AG04449 (cell line): Measurements from ENCODE around the gene TNNC1.

Source experiments
- CTCF ChIA-PET: fragments of 350-600 bp; formaldehyde crosslinking; extraction: SDS; loops from one replicate; lab custom pipeline; 2021; ENCODE audit warnings: antibody characterized with exemption; lab: Yijun Ruan, JAX
- POLR2A ChIA-PET: fragments of 400-600, 350-600 bp; formaldehyde crosslinking; extraction: SDS; loops from one replicate; lab custom pipeline; 2020; ENCODE audit warnings: antibody characterized with exemption, inconsistent platforms; lab: Yijun Ruan, JAX
- DNase-seq: peaks from one replicate; pipeline ENCODE4 v3.0.0-alpha.2; 2010; ENCODE audit warnings: low read depth, low spot score
- H3K4me3 ChIP-seq: 2 replicates; pipeline ENCODE4 v1.5.1; 2011; ENCODE audit warnings: low read depth, mild to moderate bottlenecking, control low read depth, low read length
- CTCF ChIP-seq: IDR thresholded peaks from one replicate; pipeline ENCODE4 v1.5.1; 2011; ENCODE audit warnings: mild to moderate bottlenecking, moderate library complexity, low read length, control low read depth, inconsistent platforms; ENCODE audit not compliant: insufficient read depth; ENCODE audit errors: missing control alignments

The TNNC1 gene

GRCh38 chr3:52434491-52435115 is 19.2 kb downstream of the TNNC1 start:
- TF ChIP-seq CTCF, result no peak
- H3K4me3 ChIP-seq, result no peak overlapping the region
- ChIA-PET POLR2A (no interaction called here), CTCF (interaction anchor here (26.2 to 28.6 kb wide), 2 partner anchors 9 to 13 kb away, joined by 1004 read pairs; partner anchors contain the start of genes NISCH, SEMA3G and TNNC1)
- no peak for DNase-seq

GRCh38 chr3:52433996-52434479 is 19.8 kb downstream of the TNNC1 start:
- POLR2A ChIA-PET, result no interaction called here
- no peak for DNase-seq
- TF ChIP-seq CTCF, result no peak
- no peak overlapping the region for H3K4me3 ChIP-seq
- CTCF ChIA-PET, result interaction anchor here (3.4 to 28.6 kb wide), 2 partner anchors 14 to 21 kb away, joined by 22 to 1004 read pairs; partner anchors contain the start of genes NISCH, SEMA3G and TNNC1

GRCh38 chr3:52433328-52433995 is 20.4 kb downstream of the TNNC1 start:
- POLR2A ChIA-PET, result no interaction called here
- TF ChIP-seq CTCF, result no peak
- H3K4me3 ChIP-seq, result no peak overlapping the region
- DNase-seq, result no peak
- CTCF ChIA-PET, result interaction anchor here (0.8 to 28.6 kb wide), 5 partner anchors 13 to 38 kb away, joined by 4 to 1004 read pairs (median 6); partner anchors contain the start of genes NISCH, SEMA3G and TNNC1

- CTCF ChIA-PET, result interaction anchor here (0.8 to 28.6 kb wide), 5 partner anchors 13 to 39 kb away, joined by 4 to 1004 read pairs (median 6); partner anchors contain the start of genes NISCH, SEMA3G and TNNC1
- TF ChIP-seq CTCF, result no peak
- DNase-seq, result no peak
- POLR2A ChIA-PET, result interaction anchor here (1.0 kb wide), 1 partner anchor 16 kb away, joined by 3 read pairs; no protein-coding TSS in a partner anchor
- H3K4me3 ChIP-seq, result no peak overlapping the region
These were observed 21.1 kb downstream of the TNNC1 start for GRCh38 chr3:52432691-52433141.

GRCh38 chr3:52432225-52432624 is 21.6 kb downstream of the TNNC1 start:
- no peak for TF ChIP-seq CTCF
- CTCF ChIA-PET, result interaction anchor here (1.8 to 28.6 kb wide), 3 partner anchors 12 to 19 kb away, joined by 6 to 1004 read pairs (median 22); partner anchors contain the start of genes NISCH, SEMA3G and TNNC1
- POLR2A ChIA-PET, result interaction anchor here (1.0 kb wide), 1 partner anchor 16 kb away, joined by 3 read pairs; no protein-coding TSS in a partner anchor
- no peak for DNase-seq
- no peak overlapping the region for H3K4me3 ChIP-seq
